Right lobe of liver (tissue), 4 donors: Measurements from ENCODE around the gene ZNF791.

Experiments used
- CTCF ChIP-seq, 4 donors: fragments of 200-600 bp in 3 of 4; fragments of 450-650 bp in 1 of 4; IDR thresholded peaks; one replicate each; pipeline versions ENCODE4 v1.5.1 to v1.8.0; 2016 to 2022; ENCODE audit warnings: antibody characterized with exemption in 4 of 4, mild to moderate bottlenecking in 2 of 4
- POLR2A ChIP-seq: fragments of 450-650 bp; IDR thresholded peaks from one replicate; pipeline ENCODE4 v1.6.1; 2017; ENCODE audit warnings: antibody characterized with exemption, mild to moderate bottlenecking
- donor health status: DM: no; HTN: no; CAD: no.
- donor health status: DM: no; HTN: no; CAD: no.
- donor health status: DM: no; HTN: yes; CAD: no.

DNA sequence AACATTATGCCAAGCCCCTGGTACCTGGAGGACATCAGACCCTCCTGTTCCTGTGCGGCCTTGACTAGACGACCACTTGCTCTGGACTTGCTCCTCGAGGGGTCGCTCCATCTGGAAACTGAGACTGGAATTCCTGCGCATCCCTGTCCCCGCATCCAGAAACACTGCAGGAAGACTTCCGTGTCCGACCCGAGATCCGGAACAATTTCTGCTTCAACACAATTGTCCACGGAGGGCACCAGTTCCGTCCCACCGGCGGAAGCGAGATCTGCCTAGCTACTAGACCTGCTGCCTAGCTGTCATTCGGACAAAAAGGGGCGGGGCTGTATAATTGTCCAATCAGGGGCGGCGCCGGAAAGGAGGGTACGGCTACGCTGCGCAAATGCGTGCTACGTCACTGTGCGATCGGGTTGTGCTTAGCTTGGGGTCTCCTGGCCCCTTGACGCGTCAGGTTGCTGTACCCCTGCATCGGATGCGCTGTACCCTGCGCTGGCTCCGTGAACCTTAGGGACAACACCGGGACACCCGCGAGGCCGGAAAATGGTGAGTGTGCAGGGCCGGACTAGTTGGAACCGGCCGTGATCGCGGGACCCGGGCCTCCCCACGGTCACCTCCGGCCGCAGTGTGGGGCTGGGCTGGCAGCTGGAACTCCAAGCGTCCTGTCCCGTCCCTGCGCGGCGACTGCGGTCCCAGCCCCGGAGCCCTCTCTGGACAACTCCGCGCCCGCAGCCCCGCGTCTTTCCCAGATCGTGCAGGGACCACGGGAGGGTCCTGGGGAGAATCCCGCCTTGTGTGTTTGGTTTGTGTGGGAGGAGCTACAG is at the start of gene ZNF791, which contains the start of gene ZNF490:
- TF ChIP-seq CTCF (IDR thresholded peaks at IDR 0.05) (no peak), POLR2A (peak; percentile 83)
